GM10847 (cell line): Measurements from ENCODE around the gene SPRED3.

ENCODE experiments used
- POLR2A ChIP-seq: IDR thresholded peaks from 2 replicates; pipeline ENCODE4 v1.6.1; 2011; ENCODE audit not compliant: insufficient read length; ENCODE audit errors: extremely low read depth

SPRED3 gene

DNA sequence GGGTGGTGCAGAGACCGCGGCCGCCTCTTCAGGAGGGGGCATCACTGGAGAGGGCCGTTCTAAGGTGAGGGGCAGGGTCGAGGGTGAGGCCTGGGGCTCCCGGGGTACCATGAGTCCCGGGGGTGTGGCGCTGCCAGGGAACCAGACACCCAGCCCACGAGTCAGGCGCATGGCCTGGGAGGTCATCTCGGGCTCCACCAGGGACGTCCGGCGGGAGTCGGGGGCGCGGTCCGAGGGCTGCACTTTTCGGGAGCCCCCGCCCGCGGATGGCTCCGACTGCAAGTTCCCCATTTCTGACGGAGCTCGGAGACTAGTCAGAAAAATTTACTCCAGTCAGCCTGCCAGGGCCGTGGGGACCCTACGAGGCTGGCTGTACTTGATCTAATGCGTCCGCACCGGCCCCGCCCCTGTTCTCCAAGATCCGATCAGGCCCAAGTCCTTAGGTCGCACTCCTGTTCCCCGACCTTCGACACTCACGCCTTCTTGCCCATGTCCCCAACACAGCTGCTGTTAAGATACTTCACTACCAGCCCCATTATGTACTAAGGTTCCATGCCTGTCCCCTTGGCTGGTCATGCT lies 1.4 kb upstream of the SPRED3 start:
- TF ChIP-seq POLR2A: no peak

DNA sequence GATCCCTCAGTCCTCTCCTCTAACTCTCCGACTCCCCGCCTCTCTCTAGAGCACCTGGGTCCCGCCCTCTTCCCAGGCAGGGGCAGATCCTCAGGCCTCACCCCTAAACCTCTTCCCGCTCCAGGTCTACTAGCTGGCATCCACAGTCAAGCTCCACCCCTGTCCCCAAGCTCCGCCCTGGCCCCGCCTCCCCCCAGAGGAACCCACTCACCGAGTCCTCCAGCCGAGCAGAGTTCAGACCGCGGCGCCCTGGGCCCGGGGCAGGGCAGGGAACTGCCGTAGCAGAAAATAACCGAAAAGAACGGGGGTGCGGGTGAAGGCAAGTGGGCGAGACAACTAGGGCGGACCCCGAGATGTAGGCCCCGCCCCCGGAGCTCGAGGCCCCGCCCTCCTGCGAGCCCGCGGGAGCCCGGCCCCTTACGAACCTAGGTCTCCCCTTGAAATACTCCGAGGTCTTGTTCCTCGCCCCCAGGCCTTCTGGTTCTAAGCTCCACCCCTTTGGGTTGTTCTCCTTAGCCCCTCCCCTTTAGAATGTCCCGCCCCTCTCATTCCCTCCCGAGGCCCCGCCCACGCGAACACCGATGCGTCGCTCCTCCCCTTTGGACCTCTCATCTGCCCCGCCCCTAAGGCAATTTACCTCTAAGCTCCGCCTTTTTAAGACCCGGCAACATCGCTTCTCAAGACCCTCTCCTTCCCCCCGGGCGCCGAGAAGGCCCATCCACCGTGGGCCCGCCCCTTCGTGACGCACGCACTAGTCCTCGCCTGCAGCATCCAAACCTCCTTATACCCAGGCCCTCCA lies 748 bp upstream of the SPRED3 start, which contains the start of gene GGN:
Gene GGN (minus strand): TSS at position 485 of the 799 bp plus-strand sequence. CDS start 773 bp downstream, outside the sequence.
- TF ChIP-seq POLR2A: no peak

DNA sequence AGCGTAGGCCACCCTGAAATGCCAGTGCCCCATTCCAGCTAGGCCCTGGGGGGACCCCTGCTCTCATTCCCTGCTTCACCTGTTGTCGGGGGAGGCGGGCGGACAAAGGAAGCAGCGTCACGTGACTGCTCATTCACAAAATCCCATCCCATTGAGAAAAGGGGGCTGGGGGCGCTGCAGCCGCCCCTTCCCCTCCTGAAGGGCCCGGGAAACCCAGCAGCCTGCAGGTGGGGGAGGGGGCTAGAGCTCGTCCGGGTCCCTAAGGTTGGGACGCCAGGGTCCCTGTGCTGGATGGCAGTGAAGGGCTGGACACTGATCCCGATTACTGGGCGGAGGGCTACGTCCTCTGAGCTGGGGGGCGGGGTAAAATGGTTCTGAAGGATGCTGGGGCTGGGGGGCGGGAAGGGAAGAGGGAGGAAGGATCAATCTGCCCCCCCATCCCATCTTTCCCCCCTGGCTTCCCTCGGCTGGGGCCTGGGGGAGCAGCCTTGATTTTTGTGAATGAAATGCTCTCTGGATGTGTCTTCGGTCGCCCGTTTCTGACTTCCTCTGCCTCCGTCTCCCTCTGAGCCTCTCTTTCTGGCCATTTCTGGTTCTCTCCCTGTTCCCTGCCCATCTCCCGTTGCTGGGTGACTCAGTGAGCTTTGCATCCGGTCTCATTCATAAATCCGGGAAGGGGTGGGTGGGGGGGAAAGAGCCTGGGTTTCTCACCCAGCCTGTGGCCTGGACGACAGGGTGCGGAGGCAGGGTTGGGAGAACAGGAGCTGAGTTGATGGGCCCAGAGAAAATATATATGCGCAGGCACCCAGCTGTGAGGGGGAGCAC lies 816 bp downstream of the SPRED3 start:
- TF ChIP-seq POLR2A: no peak

DNA sequence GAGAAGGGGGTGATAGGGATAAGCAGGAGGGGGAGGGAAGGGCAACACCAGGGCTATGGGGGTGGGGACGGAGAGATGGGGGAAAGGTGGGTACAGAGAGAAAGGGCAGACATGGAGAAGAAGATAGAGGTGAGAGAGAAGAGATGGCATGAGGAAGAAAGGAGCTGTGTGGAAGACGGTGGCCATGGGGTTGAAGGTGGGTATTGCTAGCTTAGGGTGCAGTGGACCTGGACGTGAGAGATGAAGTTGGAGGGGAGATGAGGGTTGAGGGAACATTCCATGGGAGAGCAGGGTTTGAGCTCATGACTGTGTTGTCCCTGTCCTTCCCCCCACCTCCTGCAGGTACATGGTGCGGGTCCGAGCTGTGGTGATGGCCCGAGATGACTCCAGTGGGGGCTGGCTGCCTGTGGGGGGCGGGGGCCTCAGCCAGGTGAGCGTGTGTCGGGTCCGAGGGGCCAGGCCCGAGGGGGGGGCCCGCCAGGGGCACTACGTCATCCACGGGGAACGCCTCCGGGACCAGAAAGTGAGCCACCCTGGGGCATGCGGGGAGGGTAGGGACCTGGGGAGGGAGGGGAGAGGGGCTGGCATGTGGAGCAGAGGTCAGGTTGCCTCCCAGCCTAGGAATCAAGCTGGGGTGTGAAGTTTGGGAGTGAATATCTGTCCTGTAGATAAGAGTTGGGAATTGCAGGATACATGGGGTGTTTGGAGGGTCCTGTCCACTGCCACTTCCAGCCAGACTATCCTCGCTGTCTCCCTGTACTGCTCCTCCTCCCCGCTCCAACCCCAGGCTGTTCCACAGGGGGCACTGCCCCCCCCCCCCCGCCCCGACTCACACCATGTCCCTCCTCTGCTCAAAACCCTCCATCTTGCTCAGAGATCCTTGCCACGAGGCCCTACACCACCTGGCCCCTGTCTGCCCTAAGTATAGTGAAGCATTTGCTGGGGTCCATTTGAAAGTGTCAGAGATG lies 1.7 kb downstream of the SPRED3 start:
- TF ChIP-seq POLR2A: no peak

DNA sequence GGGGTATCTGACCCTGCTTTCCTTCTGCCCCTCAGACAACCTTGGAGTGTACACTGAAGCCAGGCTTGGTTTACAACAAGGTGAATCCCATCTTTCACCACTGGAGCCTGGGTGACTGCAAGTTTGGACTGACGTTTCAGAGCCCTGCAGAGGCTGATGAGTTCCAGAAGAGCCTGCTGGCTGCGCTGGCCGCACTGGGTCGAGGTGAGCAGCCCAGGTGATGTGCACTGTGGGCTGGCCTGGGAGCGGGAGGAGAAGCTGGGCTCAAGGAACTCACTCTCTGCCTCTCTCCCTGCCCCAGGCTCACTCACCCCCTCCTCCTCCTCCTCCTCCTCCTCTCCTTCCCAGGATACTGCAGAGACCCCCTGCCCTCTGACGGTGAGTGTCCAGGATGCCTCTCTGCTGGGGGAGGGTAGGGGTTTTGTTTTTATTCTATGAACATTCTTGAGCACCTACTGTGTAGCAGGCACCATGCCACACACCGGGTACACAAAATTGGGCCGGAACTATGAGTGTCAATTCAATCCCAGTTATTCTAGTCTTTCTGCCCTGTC lies 3.5 kb downstream of the SPRED3 start:
- no peak for TF ChIP-seq POLR2A

DNA sequence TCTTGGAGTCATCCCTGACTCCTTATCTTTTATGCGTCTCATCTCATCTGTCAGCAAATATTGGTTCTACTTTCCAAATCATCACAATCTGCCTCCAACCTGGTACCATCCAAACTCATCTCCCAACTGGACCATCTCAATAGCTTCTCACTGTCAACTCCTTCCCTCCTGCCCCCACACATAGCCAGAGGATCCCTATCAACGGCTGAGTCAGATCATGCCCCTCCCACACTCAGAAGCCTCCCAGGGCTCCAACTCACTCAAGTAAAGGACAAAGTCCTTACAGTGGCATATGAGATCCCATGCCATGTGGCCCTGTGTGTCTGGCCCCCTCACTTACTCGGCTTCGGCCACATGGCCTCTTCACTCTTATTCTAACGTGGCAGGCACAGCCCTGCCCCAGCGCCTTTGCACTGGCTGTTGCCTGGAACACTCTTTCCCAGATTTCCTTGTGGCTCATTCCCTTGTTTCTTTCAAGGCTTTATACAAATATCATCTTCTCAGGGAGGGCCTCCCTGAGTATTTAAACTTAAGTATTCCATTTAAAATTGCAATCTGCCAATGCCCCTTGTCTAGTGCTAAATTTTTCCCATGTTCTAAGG lies 4.3 kb downstream of the SPRED3 start:
- TF ChIP-seq POLR2A: no peak

DNA sequence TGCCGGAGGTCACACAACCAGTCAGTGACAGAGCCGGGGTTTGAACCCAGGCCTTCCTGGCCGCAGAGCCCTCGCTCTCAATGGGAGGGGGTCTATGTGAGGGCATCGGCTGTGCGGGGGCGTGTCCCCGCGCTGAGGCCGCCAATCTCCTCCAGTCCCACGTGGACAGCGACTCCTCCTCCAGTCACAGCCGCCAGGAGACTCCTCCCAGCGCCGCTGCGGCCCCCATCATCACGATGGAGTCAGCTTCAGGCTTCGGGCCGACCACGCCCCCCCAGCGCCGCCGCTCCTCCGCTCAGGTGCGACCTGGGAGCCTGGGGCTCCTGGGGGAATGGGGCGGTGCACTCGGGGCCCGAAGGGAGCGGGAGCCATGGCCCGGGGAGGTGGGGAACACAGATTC lies 6.0 kb downstream of the SPRED3 start:
- no peak for TF ChIP-seq POLR2A

DNA sequence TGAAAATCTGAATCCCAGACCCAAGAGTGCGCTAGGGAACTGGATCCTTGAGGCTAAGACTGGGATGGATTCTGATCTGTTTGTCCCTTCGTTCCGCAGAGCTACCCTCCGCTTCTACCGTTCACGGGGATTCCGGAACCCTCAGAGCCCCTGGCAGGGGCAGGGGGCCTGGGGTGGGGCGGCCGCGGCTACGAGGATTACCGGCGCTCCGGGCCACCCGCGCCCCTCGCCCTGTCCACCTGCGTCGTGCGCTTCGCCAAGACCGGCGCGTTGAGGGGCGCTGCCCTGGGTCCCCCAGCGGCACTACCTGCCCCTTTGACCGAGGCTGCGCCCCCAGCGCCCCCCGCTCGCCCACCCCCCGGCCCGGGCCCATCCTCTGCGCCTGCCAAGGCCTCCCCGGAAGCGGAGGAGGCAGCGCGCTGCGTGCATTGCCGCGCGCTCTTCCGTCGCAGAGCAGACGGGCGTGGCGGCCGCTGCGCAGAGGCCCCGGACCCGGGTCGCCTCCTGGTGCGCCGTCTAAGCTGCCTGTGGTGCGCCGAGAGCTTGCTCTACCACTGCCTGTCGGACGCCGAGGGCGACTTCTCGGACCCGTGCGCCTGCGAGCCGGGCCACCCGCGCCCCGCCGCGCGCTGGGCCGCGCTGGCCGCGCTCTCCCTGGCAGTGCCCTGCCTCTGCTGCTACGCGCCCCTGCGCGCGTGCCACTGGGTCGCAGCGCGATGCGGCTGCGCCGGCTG lies 7.1 kb downstream of the SPRED3 start:
- TF ChIP-seq POLR2A: no peak

DNA sequence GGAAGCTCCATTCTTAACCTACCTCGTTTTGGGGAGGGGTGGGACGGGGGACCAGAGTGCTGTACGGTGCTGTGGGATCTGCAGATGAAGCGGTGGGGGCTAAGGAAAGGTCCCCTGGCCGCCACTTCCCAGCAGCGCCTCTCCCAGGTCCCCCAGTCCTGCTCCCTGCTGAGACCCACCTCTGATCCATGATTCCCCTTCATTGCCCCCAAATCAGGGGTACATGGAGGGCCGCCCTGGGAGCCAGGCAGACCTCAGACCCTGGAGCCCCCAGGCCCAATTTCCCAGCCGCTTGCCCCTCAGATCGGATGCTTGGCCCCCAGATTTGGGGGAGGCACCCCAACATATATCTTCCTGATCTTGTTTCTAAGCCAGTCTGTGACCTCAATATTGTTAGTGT lies 10.6 kb downstream of the SPRED3 start:
- no peak for TF ChIP-seq POLR2A

DNA sequence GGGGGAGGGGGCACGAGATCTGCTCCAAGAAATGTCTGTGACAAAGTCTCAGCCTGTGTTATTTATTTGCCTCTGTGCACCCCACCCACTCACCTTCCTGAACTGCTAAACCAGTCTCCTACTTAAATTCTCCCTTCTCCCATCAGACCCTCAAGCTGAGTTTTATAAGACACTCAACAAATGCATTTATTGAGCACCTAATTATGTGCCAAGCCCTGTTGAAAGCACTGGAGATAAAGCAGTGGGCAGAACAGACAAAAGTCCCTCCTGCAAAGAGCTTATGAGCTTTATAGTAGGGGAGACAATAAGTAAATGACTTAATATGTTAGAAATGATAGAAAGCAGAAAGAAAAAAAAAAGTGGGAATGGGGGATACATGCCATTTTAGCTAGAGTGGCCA lies 11.0 kb downstream of the SPRED3 start:
- no peak for TF ChIP-seq POLR2A

DNA sequence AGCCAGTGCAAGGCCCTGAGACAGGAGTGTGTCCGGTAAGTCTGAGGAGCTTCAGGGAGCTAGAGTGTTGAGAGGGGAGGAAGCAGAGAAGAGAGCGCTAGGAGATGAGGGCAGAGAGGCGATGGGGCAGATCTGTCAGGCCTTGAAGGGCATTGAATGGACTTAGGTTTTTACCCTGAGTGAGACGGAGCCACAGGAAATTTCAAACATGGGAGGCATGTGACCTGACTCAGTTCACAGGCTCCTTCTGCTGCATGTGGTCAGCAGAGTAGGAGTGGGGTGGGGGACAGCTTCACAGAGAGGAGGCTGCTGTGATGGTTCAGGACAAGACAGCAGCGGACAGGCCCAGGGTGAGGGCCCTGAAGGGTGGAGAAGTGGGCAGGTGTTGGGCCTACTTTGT lies 11.9 kb downstream of the SPRED3 start:
- TF ChIP-seq POLR2A: no peak

DNA sequence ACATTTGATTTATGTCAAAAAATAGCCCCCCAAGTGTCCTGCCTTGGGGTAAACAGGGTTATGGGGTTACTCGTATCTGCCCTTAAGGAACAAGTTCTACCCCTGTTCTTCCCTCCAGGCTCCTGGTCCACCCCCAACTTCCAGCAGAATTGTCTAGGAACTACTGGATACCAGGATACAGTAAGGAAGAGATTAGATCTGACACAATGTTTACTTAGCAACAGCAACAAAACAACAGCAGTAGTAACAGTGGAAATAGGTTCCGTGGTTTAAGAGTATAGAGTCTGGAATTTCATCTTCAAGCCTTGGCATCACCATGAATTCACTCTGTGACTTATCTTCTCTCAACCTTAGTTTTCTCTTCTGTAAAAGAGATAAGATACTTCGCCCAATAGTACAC lies 12.7 kb downstream of the SPRED3 start:
- TF ChIP-seq POLR2A: no peak

DNA sequence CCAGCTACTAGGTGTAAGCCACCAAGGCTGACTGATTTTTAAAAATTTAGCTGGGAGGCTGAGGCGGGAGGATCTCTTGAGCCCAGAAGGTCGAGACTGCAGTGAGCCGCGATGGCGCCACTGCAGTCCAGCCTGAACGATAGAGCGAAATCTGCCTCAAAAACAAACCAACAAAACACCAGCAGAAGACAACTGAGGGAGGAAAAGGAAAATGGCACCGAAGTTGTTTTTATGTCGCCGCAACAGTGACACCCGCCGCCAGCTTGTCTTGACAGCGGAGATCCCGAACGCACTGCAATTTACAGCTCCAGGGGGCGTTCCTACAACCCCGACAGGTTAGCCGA lies 14.1 kb downstream of the SPRED3 start:
- TF ChIP-seq POLR2A: no peak
